KMS-11 (cell line): ENCODE measurements around the gene KLHL40.

Experiments
- H2AFZ ChIP-seq: fragments of 200-600 bp; sonication (generic); 2 replicates; pipeline ENCODE4 v1.6.1; 2016; ENCODE audit warnings: antibody characterized with exemption, mixed run types, low read depth
- H3K27ac ChIP-seq: fragments of 200-600 bp; sonication (generic); 2 replicates; pipeline ENCODE4 v1.6.1; 2016; ENCODE audit warnings: mild to moderate bottlenecking, mixed run types
- H3K27me3 ChIP-seq: fragments of 200-600 bp; sonication (generic); 2 replicates; pipeline ENCODE4 v1.6.1; 2017; ENCODE audit warnings: mild to moderate bottlenecking, low read depth, mixed run types, moderate library complexity; ENCODE audit not compliant: insufficient read depth
- H3K36me3 ChIP-seq: fragments of 200-600 bp; sonication (generic); 2 replicates; pipeline ENCODE4 v1.6.1; 2017; ENCODE audit warnings: mild to moderate bottlenecking, mixed run types; ENCODE audit not compliant: insufficient read depth
- H3K4me1 ChIP-seq: fragments of 200-600 bp; sonication (generic); 2 replicates; pipeline ENCODE4 v1.6.1; 2016; ENCODE audit warnings: mild to moderate bottlenecking, low read depth, mixed run types; ENCODE audit not compliant: poor library complexity, severe bottlenecking
- H3K4me2 ChIP-seq: fragments of 200-600 bp; sonication (generic); 2 replicates; pipeline ENCODE4 v1.7.0; 2016; ENCODE audit warnings: mild to moderate bottlenecking, mixed run types
- H3K4me3 ChIP-seq: fragments of 200-600 bp; sonication (generic); IDR thresholded peaks from 2 replicates; pipeline ENCODE4 v1.6.1; 2017; ENCODE audit warnings: low read depth, low read length, mixed read lengths; ENCODE audit not compliant: insufficient read depth
- H3K79me2 ChIP-seq: fragments of 200-600 bp; sonication (generic); 2 replicates; pipeline ENCODE4 v1.6.1; 2016; ENCODE audit warnings: low read depth, mixed run types; ENCODE audit not compliant: insufficient read depth
- H3K9ac ChIP-seq: fragments of 200-600 bp; sonication (generic); 2 replicates; pipeline ENCODE4 v1.6.1; 2016; ENCODE audit warnings: mild to moderate bottlenecking, mixed run types
- H4K20me1 ChIP-seq: fragments of 200-600 bp; sonication (generic); 2 replicates; pipeline ENCODE4 v1.6.1; 2016; ENCODE audit warnings: mild to moderate bottlenecking, mixed run types; ENCODE audit not compliant: insufficient read depth
- CTCF ChIP-seq: fragments of 200-600 bp; sonication (generic); conservative IDR thresholded peaks from 2 replicates; pipeline ENCODE4 v1.6.1; 2017; ENCODE audit warnings: low read depth, mild to moderate bottlenecking, antibody characterized with exemption, low read length, moderate library complexity, mixed read lengths

KLHL40 gene

GRCh38 chr3:42691816-42692666 is 6.7 kb downstream of the KLHL40 start:
- Histone ChIP-seq H4K20me1 (no peaks in the 10 kb centered on the region), H3K79me2 (no peaks in the 10 kb centered on the region), H3K4me2 (no peak overlapping the region), H3K27ac (no peak overlapping the region), H2AFZ (no peak overlapping the region), H3K36me3 (no peaks in the 10 kb centered on the region), H3K4me1 (no peaks in the 10 kb centered on the region), H3K27me3 (no peaks in the 10 kb centered on the region), H3K4me3 (no peak overlapping the region), H3K9ac (no peak overlapping the region)
- TF ChIP-seq CTCF, result no peak

DNA sequence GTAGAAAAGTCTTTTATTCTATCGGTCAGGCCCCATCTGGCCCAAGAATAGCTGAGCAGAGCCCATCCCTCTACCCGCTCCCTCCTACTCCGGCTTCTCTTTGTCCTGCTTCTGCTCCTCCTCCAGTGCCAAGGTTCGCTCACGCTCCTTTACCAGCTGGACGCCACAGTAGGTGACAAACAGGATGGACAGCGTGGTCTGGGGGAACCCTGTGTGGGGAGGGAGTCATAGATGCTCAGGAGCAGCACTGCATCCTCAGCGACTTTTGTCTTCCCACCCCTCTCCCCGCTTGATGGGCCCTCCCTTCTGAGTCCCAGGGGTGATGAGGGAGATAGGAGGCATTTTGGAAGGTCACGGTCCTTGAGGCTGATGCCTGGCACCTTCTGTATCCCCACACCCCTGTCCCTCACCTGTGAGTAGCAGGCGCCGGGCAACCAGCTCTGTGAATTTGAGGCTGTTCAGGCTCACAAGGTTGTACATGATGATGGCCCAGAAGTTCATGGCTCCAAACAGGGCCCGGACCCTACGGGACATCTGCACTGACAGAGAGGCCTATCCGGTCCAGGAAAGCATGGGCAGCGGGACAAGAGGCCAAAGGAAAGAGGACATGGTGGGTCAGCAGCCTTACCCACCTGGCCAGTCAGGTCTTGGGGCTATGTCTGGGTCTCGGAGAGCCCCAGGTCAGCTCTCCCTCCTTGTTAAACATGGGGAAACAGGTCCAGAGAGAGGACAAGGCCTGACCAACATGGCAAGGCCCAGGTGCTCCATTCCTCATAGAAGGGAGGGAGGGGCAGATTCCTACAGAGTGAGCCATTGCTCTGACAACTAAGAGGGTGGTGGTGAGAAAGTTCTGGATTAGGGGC is 7.6 kb downstream of the KLHL40 start:
- Histone ChIP-seq H4K20me1 (no peaks in the 10 kb centered on the region), H3K4me3 (no peak overlapping the region), H2AFZ (no peak overlapping the region), H3K4me2 (no peak overlapping the region), H3K79me2 (no peaks in the 10 kb centered on the region), H3K36me3 (no peaks in the 10 kb centered on the region), H3K4me1 (no peaks in the 10 kb centered on the region), H3K27ac (no peak overlapping the region), H3K27me3 (no peaks in the 10 kb centered on the region), H3K9ac (no peak overlapping the region)
- no peak for TF ChIP-seq CTCF

- H3K9ac ChIP-seq, result no peak overlapping the region
- H3K27ac ChIP-seq, result no peak overlapping the region
- no peak overlapping the region for H2AFZ ChIP-seq
- H3K27me3 ChIP-seq, result no peaks in the 10 kb centered on the region
- no peaks in the 10 kb centered on the region for H3K36me3 ChIP-seq
- no peak for TF ChIP-seq CTCF
- H4K20me1 ChIP-seq, result no peaks in the 10 kb centered on the region
- H3K4me3 ChIP-seq, result no peak overlapping the region
- H3K4me2 ChIP-seq, result no peak overlapping the region
- H3K79me2 ChIP-seq, result no peaks in the 10 kb centered on the region
- H3K4me1 ChIP-seq, result peaks cover 5% of the 10 kb centered on the region
These were observed 8.2 kb downstream of the KLHL40 start for GRCh38 chr3:42693530-42693930.

DNA sequence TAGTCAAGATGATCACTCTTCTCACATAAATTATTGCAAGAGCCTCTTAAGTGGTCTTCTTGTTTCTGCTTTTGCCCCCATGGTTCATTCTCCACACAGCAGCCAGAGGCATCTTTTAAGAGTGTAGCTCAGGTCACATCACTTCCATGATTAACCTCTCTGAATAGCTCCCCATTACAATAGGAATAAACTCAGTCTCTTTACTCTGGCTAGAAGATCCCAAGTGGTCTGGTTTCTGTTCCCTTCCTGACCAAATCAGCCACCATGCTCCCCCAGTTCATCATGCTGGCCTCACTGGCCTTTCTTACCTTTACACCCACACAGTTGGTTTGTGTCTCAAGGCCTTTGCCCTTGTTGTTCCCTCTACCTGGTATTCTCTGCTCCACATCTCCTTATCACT is 9.0 kb downstream of the KLHL40 start:
- Histone ChIP-seq H3K4me3 (no peak overlapping the region), H3K27me3 (no peaks in the 10 kb centered on the region), H3K36me3 (no peaks in the 10 kb centered on the region), H2AFZ (no peak overlapping the region), H3K4me2 (no peak overlapping the region), H3K27ac (no peak overlapping the region), H4K20me1 (no peaks in the 10 kb centered on the region), H3K79me2 (no peaks in the 10 kb centered on the region), H3K9ac (no peak overlapping the region), H3K4me1 (peaks cover 13% of the 10 kb centered on the region)
- TF ChIP-seq CTCF, result no peak
